Neural progenitor cell (in vitro differentiated cells): ENCODE results near the gene CNTD1. TPM values are rescaled to one million over a fixed set of nuclear protein-coding genes. Genes with fewer than 3 reads are reported as not detected.
A peak's percentile ranks its signal among the peaks of the same experiment; 100 is the strongest.

Experiments used
- DNase-seq: peaks from one replicate; pipeline ENCODE4 v3.0.0-alpha.2; 2016; ENCODE audit warnings: low spot score
- H2AFZ ChIP-seq: fragments of 200-600 bp; sonication (generic); replicated peaks from 2 replicates; pipeline ENCODE4 v1.6.1; 2016; ENCODE audit warnings: antibody characterized with exemption
- H3F3A ChIP-seq: fragments of 200-600 bp; sonication (generic); 2 replicates; pipeline ENCODE4 v1.6.1; 2016; ENCODE audit warnings: antibody characterized with exemption, low read depth
- H3K27ac ChIP-seq: fragments of 200-600 bp; sonication (generic); 2 replicates; pipeline ENCODE4 v1.5.1; 2016; ENCODE audit warnings: mild to moderate bottlenecking
- H3K27me3 ChIP-seq: fragments of 200-600 bp; sonication (generic); 2 replicates; pipeline ENCODE4 v1.6.1; 2016; ENCODE audit warnings: mild to moderate bottlenecking, moderate library complexity
- H3K36me3 ChIP-seq: fragments of 200-600 bp; sonication (generic); 2 replicates; pipeline ENCODE4 v1.5.1; 2016
- H3K4me1 ChIP-seq: fragments of 200-600 bp; sonication (generic); 2 replicates; pipeline ENCODE4 v1.6.1; 2016; ENCODE audit warnings: mixed run types
- H3K4me2 ChIP-seq: fragments of 200-600 bp; sonication (generic); 2 replicates; pipeline ENCODE4 v1.6.1; 2016
- H3K4me3 ChIP-seq: fragments of 200-600 bp; sonication (generic); 2 replicates; pipeline ENCODE4 v1.5.1; 2016
- H3K79me2 ChIP-seq: fragments of 200-600 bp; sonication (generic); 2 replicates; pipeline ENCODE4 v1.6.1; 2016; ENCODE audit warnings: low read depth
- H3K9ac ChIP-seq: fragments of 200-600 bp; sonication (generic); 2 replicates; pipeline ENCODE4 v1.6.1; 2016
- H3K9me3 ChIP-seq: fragments of 200-600 bp; sonication (generic); 2 replicates; pipeline ENCODE4 v1.5.1; 2016; ENCODE audit warnings: low read depth
- H4K20me1 ChIP-seq: fragments of 200-600 bp; sonication (generic); 2 replicates; pipeline ENCODE4 v1.6.1; 2016; ENCODE audit warnings: low read depth
- H3K27ac Mint-ChIP-seq: 3 replicates; pipeline ENCODE4 v1.8.0; 2021; ENCODE audit warnings: mixed read lengths
- H3K27me3 Mint-ChIP-seq: 2 replicates; pipeline ENCODE4 v1.8.0; 2022; ENCODE audit warnings: low read depth, mild to moderate bottlenecking, inconsistent platforms, moderate library complexity, mixed read lengths; ENCODE audit not compliant: insufficient read depth
- H3K36me3 Mint-ChIP-seq: 3 replicates; pipeline ENCODE4 v1.8.0; 2021; ENCODE audit warnings: mixed read lengths
- H3K4me1 Mint-ChIP-seq: 3 replicates; pipeline ENCODE4 v1.8.0; 2021; ENCODE audit warnings: mixed read lengths
- H3K4me3 Mint-ChIP-seq: 3 replicates; pipeline ENCODE4 v1.8.0; 2021; ENCODE audit warnings: mild to moderate bottlenecking, moderate library complexity, mixed read lengths
- H3K9me3 Mint-ChIP-seq: 3 replicates; pipeline ENCODE4 v1.8.0; 2020; ENCODE audit warnings: mixed read lengths
- EZH2 ChIP-seq: fragments of 200-600 bp; sonication (generic); IDR thresholded peaks from 2 replicates; pipeline ENCODE4 v1.6.1; 2017; ENCODE audit warnings: antibody characterized with exemption, mild to moderate bottlenecking, moderate library complexity
- EZH2phosphoT487 ChIP-seq: fragments of 200-600 bp; sonication (generic); IDR thresholded peaks from 2 replicates; pipeline ENCODE4 v1.6.1; 2017; ENCODE audit warnings: antibody characterized with exemption
- total RNA-seq: library from RNA; depleted of rRNA; stranded (reverse); fragments of >200 nt; gene quantifications from 2 replicates; pipeline ENCODE4 v1.2.3, GENCODE V29; 2015; ENCODE audit warnings: low replicate concordance
- TF ChIP-seq, protein P1 (sequence below): fragments of 200-600 bp; sonication (generic); IDR thresholded peaks from 2 replicates; pipeline ENCODE4 v1.5.1; 2017; ENCODE audit warnings: antibody characterized with exemption, mild to moderate bottlenecking

Gene CNTD1
- total RNA-seq, 1 donor from 2014 or later: not detected

- peaks cover 13% of the 10 kb centered on the region for H4K20me1 ChIP-seq
- H3K4me1 Mint-ChIP-seq: peaks cover 16% of the 10 kb centered on the region
- peak within 1 kb of the TSS; percentile 83 for H3K27ac Mint-ChIP-seq
- peaks cover 8% of the 10 kb centered on the region for H3K27me3 ChIP-seq
- peak within 1 kb of the TSS; percentile 78 for H3K27ac ChIP-seq
- H3K9ac ChIP-seq: peak within 1 kb of the TSS; percentile 92
- H3K4me3 ChIP-seq: peak within 1 kb of the TSS; percentile 93
- DNase-seq: peak; percentile 93
- H3K4me3 Mint-ChIP-seq: peak within 1 kb of the TSS; percentile 94
- H3F3A ChIP-seq: peaks cover 13% of the 10 kb centered on the region
- H3K79me2 ChIP-seq: peaks cover 41% of the 10 kb centered on the region
- H2AFZ ChIP-seq: peak within 1 kb of the TSS; percentile 90
- no peaks in the 10 kb centered on the region for H3K9me3 ChIP-seq
- TF ChIP-seq EZH2 (no peak), EZH2phosphoT487 (no peak)
- TF ChIP-seq, protein P1, sequence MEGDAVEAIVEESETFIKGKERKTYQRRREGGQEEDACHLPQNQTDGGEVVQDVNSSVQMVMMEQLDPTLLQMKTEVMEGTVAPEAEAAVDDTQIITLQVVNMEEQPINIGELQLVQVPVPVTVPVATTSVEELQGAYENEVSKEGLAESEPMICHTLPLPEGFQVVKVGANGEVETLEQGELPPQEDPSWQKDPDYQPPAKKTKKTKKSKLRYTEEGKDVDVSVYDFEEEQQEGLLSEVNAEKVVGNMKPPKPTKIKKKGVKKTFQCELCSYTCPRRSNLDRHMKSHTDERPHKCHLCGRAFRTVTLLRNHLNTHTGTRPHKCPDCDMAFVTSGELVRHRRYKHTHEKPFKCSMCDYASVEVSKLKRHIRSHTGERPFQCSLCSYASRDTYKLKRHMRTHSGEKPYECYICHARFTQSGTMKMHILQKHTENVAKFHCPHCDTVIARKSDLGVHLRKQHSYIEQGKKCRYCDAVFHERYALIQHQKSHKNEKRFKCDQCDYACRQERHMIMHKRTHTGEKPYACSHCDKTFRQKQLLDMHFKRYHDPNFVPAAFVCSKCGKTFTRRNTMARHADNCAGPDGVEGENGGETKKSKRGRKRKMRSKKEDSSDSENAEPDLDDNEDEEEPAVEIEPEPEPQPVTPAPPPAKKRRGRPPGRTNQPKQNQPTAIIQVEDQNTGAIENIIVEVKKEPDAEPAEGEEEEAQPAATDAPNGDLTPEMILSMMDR: no peak
- H3K4me1 ChIP-seq: peaks cover 11% of the 10 kb centered on the region
- H3K36me3 ChIP-seq: no peaks in the 10 kb centered on the region
- H3K36me3 Mint-ChIP-seq: peaks cover 10% of the 10 kb centered on the region
- H3K4me2 ChIP-seq: peak within 1 kb of the TSS; percentile 96
- no peaks in the 10 kb centered on the region for H3K9me3 Mint-ChIP-seq
- H3K27me3 Mint-ChIP-seq: peaks cover 2% of the 10 kb centered on the region
Observed at GRCh38 chr17:42832934-42833766, 34.5 kb downstream of the CNTD1 start, which contains the start of gene PSME3. TSS of gene PSME3 (plus strand) at chr17:42833397. CDS start at chr17:42833632, 235 bp downstream.

DNA sequence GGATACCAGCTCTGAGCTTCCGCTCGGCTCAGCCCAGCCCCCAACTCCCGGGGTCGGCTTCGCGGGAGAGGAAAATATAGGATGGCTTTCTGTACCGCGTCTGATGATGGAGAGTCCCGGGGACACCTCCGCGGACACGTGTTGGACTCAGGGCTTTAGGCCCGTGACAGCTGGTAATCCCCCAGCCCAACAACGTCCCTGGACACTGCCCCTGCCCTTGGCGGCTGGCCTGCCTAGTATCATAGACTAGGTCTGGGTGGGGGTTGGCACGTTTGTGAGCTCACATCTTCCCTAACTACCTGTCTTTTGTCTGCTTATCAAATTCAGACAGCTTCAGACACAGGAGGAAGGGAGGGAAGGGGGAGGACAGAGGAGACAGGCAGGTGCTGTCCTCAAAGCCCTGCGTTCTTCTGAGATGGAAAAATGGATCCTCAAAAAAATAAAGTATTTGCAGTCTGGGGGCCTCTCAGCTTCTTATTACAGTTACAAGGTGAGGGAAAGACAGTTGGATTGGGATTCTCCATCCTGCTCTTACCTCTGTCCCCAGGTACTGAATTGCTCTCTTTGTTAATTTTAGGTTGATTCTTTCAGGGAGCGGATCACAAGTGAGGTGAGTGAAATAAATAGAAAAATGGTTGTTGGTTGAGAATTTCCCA is 35.2 kb downstream of the CNTD1 start:
- Mint-ChIP-seq H3K9me3 (no peaks in the 10 kb centered on the region), H3K4me3 (peak overlapping the region; percentile 94), H3K27me3 (peaks cover 2% of the 10 kb centered on the region), H3K36me3 (peaks cover 13% of the 10 kb centered on the region), H3K4me1 (peaks cover 16% of the 10 kb centered on the region), H3K27ac (peak overlapping the region; percentile 53)
- Histone ChIP-seq H3K27me3 (peaks cover under 1% of the 10 kb centered on the region), H3K36me3 (no peaks in the 10 kb centered on the region), H3F3A (peaks cover 13% of the 10 kb centered on the region), H3K4me3 (peak overlapping the region; percentile 93), H3K4me2 (peak overlapping the region; percentile 96), H4K20me1 (peaks cover 13% of the 10 kb centered on the region), H3K79me2 (peaks cover 41% of the 10 kb centered on the region), H3K4me1 (peaks cover 11% of the 10 kb centered on the region), H3K9me3 (no peaks in the 10 kb centered on the region), H3K27ac (peak overlapping the region; percentile 78), H3K9ac (peak overlapping the region; percentile 92), H2AFZ (peak overlapping the region; percentile 90)
- no peak for TF ChIP-seq EZH2phosphoT487
- TF ChIP-seq, protein P1: no peak
- no peak for TF ChIP-seq EZH2
- peak; percentile 50 for DNase-seq

DNA sequence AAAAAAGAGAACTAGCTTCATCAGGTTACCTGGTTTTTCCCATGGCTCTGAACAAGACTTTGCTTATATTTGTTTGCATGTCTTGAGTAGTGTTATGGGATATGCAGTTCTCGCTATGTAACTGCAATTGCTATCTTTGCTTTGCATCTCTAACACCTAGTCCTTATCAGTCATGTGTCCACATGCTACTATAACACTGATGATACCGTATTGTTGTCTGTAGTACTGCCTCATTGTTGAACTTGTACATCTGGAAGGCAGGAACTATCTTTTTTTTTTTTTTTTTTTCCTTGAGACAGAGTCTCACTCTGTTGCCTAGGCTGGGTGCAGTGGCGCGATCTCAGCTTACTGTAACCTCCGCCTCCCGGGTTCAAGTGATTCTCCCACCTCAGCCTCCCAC is 37.1 kb downstream of the CNTD1 start:
- Histone ChIP-seq H3K4me3 (no peak overlapping the region), H3K4me2 (no peak overlapping the region), H3K27ac (no peak overlapping the region), H4K20me1 (peaks cover 13% of the 10 kb centered on the region), H3K27me3 (no peaks in the 10 kb centered on the region), H3K4me1 (peaks cover 11% of the 10 kb centered on the region), H3K79me2 (peaks cover 41% of the 10 kb centered on the region), H2AFZ (no peak overlapping the region), H3F3A (peaks cover 13% of the 10 kb centered on the region), H3K36me3 (no peaks in the 10 kb centered on the region), H3K9ac (no peak overlapping the region), H3K9me3 (no peaks in the 10 kb centered on the region)
- Mint-ChIP-seq H3K36me3 (peaks cover 20% of the 10 kb centered on the region), H3K27ac (no peak overlapping the region), H3K27me3 (no peaks in the 10 kb centered on the region), H3K4me3 (no peak overlapping the region), H3K9me3 (no peaks in the 10 kb centered on the region), H3K4me1 (peaks cover 16% of the 10 kb centered on the region)
- TF ChIP-seq, protein P1: no peak
- TF ChIP-seq EZH2 (no peak), EZH2phosphoT487 (no peak)
- no peak for DNase-seq
